CD8-positive, alpha-beta memory T cell (primary cell): Measurements from ENCODE around the gene KLHDC4. TPM values are rescaled to one million over a fixed set of nuclear protein-coding genes. Genes with fewer than 3 reads are reported as not detected.
"Not testable (repeated sequence)": the region's sequence is repeated elsewhere in the genome, so short reads cannot be mapped to it uniquely, and the experiment has no call there.

ENCODE experiments used
- CTCF ChIA-PET: fragments of 350-600 bp; sonication (Branson Sonifier 250); formaldehyde crosslinking; loops from one replicate; lab custom pipeline; 2021; ENCODE audit warnings: antibody characterized with exemption; lab: Charles Lee
- POLR2A ChIA-PET: fragments of 350-600 bp; sonication (Branson Sonifier 250); formaldehyde crosslinking; loops from one replicate; lab custom pipeline; 2021; ENCODE audit warnings: antibody characterized with exemption; lab: Charles Lee
- DNase-seq, 5 donors: peaks; one replicate each; pipeline versions ENCODE4 v3.0.0 to v3.0.0-alpha.2; 2020 to 2022; ENCODE audit warnings: mixed read lengths in 1 of 5
- H3K27ac ChIP-seq: one replicate; pipeline ENCODE4 v1.7.0; 2013; ENCODE audit warnings: low read depth, mild to moderate bottlenecking, low read length, moderate library complexity
- H3K27me3 ChIP-seq: 2 replicates; pipeline ENCODE4 v1.7.0; 2013; ENCODE audit warnings: low read length, mild to moderate bottlenecking; ENCODE audit not compliant: insufficient read depth, poor library complexity, severe bottlenecking
- H3K36me3 ChIP-seq: 2 replicates; pipeline ENCODE4 v1.7.0; 2013; ENCODE audit warnings: mild to moderate bottlenecking, low read length, moderate library complexity; ENCODE audit not compliant: insufficient read depth
- H3K4me1 ChIP-seq: 2 replicates; pipeline ENCODE4 v1.7.0; 2013; ENCODE audit warnings: mild to moderate bottlenecking, low read length, moderate library complexity; ENCODE audit not compliant: insufficient read depth
- H3K4me3 ChIP-seq: 2 replicates; pipeline ENCODE4 v1.7.0; 2013; ENCODE audit warnings: mild to moderate bottlenecking, low read length
- H3K9me3 ChIP-seq: 2 replicates; pipeline ENCODE4 v1.7.0; 2013; ENCODE audit warnings: mild to moderate bottlenecking, low read length
- H3K27ac Mint-ChIP-seq, 8 donors: one replicate each; pipeline ENCODE4 v1.8.0; 2020 to 2021; ENCODE audit warnings: mixed read lengths in 8 of 8, mild to moderate bottlenecking in 6 of 8, inconsistent platforms in 3 of 8, moderate library complexity in 3 of 8
- H3K27me3 Mint-ChIP-seq, 2 donors: one replicate each; pipeline ENCODE4 v1.8.0; 2020 to 2021; ENCODE audit warnings: mixed read lengths in 2 of 2, mild to moderate bottlenecking in 1 of 2, moderate library complexity in 1 of 2
- H3K36me3 Mint-ChIP-seq, 3 donors: one replicate each; pipeline ENCODE4 v1.8.0; 2020 to 2021; ENCODE audit warnings: mixed read lengths in 3 of 3, inconsistent platforms in 1 of 3, mild to moderate bottlenecking in 1 of 3
- H3K4me1 Mint-ChIP-seq, 3 donors: one replicate each; pipeline ENCODE4 v1.8.0; 2020 to 2021; ENCODE audit warnings: mixed read lengths in 3 of 3, inconsistent platforms in 1 of 3, mild to moderate bottlenecking in 1 of 3
- H3K4me3 Mint-ChIP-seq, 7 donors: one replicate each; pipeline ENCODE4 v1.8.0; 2020 to 2021; ENCODE audit warnings: mixed read lengths in 7 of 7, mild to moderate bottlenecking in 6 of 7, moderate library complexity in 4 of 7, inconsistent platforms in 2 of 7
- H3K9me3 Mint-ChIP-seq, 5 donors: one replicate each; pipeline ENCODE4 v1.8.0; 2020 to 2022; ENCODE audit warnings: mixed read lengths in 5 of 5, mild to moderate bottlenecking in 3 of 5, moderate library complexity in 2 of 5, inconsistent platforms in 1 of 5
- polyA plus RNA-seq: library from polyadenylated mRNA; unstranded; fragments of 300-500 nt; fragmentation: Illumina TruSeq; gene quantifications from one replicate; pipeline ENCODE4 v1.2.3, GENCODE V29; 2021
- total RNA-seq, 2 experiments: library from RNA; stranded (reverse); gene quantifications; one replicate each; pipeline ENCODE4 v1.2.3, GENCODE V29; 2021

The KLHDC4 gene
- total and polyA plus RNA-seq, 3 experiments from 2014 or later: 35.5 to 77.3 (median 71.5) TPM

DNA sequence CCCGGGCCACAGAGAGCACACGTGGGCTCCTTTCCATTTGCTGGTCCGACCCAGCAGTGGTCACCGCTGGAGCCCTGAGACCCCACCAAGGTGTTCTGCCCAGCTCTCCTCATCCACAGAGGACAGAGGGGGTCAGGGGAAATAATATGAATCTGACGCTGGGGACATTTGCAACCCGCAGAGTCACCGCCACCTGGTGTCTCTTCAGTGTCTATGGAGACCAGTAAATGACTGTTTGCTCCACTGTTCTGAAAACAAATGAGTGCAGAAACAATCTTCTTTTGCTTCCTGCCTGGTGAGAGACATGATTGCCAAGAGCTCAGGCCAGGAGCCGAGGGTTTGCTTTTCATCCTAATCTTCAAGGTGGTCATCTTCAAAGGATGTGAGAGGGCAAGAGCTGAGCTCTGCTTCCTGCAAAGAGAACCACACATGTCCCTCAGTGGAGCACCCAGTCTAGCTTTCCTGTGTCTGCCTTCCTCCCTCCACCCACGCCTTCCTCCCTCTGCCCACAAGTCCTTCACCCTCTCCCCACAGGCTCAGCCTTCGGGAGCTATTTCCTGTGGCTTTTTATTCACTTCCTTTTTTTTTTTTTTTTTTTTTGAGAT is 14.7 kb upstream of the KLHDC4 start:
- CTCF ChIA-PET: interaction anchor here (0.6 to 4.2 kb wide), 13 partner anchors 12 to 658 kb away, joined by 3 to 227 read pairs (median 27); partner anchors contain the start of genes KLHDC4 and SLC7A5
- Mint-ChIP-seq H3K4me1 (peaks cover 30 to 39% (median 36%) of the 10 kb centered on the region in 3 donors), H3K4me3 (peak overlapping the region; percentile 34 to 81 (median 72))

GRCh38 chr16:87778830-87779579 is 13.2 kb upstream of the KLHDC4 start:
- Histone ChIP-seq H3K4me3 (no peak overlapping the region), H3K36me3 (no peaks in the 10 kb centered on the region), H3K27ac (peak overlapping the region; percentile 69), H3K4me1 (peaks cover 42% of the 10 kb centered on the region), H3K9me3 (no peaks in the 10 kb centered on the region), H3K27me3 (no peaks in the 10 kb centered on the region)
- H3K4me3 Mint-ChIP-seq: peak overlapping the region; percentile 37 to 77 (median 68)
- CTCF ChIA-PET: interaction anchor here (0.6 to 4.2 kb wide), 37 partner anchors 9 to 663 kb away, joined by 3 to 227 read pairs (median 4); partner anchors contain the start of genes BANP, FBXO31, KLHDC4 and SLC7A5
- H3K36me3 Mint-ChIP-seq: no peaks in the 10 kb centered on the region
- no peaks in the 10 kb centered on the region for H3K9me3 Mint-ChIP-seq
- peak; percentile 84 to 92 (median 87) for DNase-seq
- POLR2A ChIA-PET: interaction anchor here (0.6 to 2.1 kb wide), 8 partner anchors 13 to 184 kb away, joined by 3 to 17 read pairs (median 8); partner anchors contain the start of genes BANP, KLHDC4 and SLC7A5
- H3K27me3 Mint-ChIP-seq: peaks cover 0 to 3% of the 10 kb centered on the region in 2 donors
- peaks cover 30 to 39% (median 36%) of the 10 kb centered on the region in 3 donors for H3K4me1 Mint-ChIP-seq
- peak overlapping the region; percentile 34 to 99 (median 96) for H3K27ac Mint-ChIP-seq

More for the DNA sequence above, 14.7 kb upstream of the KLHDC4 start:
- Mint-ChIP-seq H3K9me3 (no peaks in the 10 kb centered on the region), H3K27ac (peak overlapping the region; percentile 71 to 99 (median 94)), H3K27me3 (peaks cover 0 to 7% of the 10 kb centered on the region in 2 donors), H3K36me3 (no peaks in the 10 kb centered on the region)
- no peaks in the 10 kb centered on the region for H3K9me3 ChIP-seq
- peak; percentile 20 to 59 (median 44) for DNase-seq
- peaks cover 42% of the 10 kb centered on the region for H3K4me1 ChIP-seq
- H3K4me3 ChIP-seq: no peak overlapping the region
- H3K36me3 ChIP-seq: no peaks in the 10 kb centered on the region
- H3K27ac ChIP-seq: peak overlapping the region; percentile 39
- no peaks in the 10 kb centered on the region for H3K27me3 ChIP-seq
- POLR2A ChIA-PET: interaction anchor here (0.6 to 2.1 kb wide), 3 partner anchors 19 to 91 kb away, joined by 3 to 17 read pairs (median 3); partner anchors contain the start of gene SLC7A5

DNA sequence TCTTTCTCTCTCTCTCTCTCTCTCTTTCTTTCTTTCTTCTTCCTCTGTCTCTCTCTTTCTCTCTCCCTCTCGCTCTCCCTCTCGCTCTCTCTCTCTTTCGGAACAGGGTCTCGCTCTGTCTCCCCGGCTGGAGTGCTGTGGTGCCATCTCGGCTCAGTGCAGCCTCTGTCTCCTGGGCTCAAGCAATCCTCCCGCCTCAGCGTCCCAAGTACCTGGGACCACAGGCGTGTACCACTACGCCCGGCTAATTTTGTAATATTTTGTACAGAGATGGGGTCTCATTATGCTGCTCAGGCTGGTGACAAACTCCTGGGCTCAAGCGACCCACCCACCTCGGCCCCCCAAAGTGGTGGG is 12.7 kb upstream of the KLHDC4 start:
- no peaks in the 10 kb centered on the region for H3K9me3 Mint-ChIP-seq
- Histone ChIP-seq H3K9me3 (no peaks in the 10 kb centered on the region), H3K27ac (peak overlapping the region; percentile 69), H3K4me1 (peaks cover 42% of the 10 kb centered on the region), H3K36me3 (no peaks in the 10 kb centered on the region), H3K27me3 (no peaks in the 10 kb centered on the region), H3K4me3 (no peak overlapping the region)
- ChIA-PET CTCF (interaction anchor here (0.6 to 4.2 kb wide), 35 partner anchors 9 to 663 kb away, joined by 3 to 227 read pairs (median 4); partner anchors contain the start of genes BANP, FBXO31, KLHDC4 and SLC7A5), POLR2A (interaction anchor here (1.0 to 2.1 kb wide), 6 partner anchors 12 to 172 kb away, joined by 3 to 17 read pairs (median 8); partner anchors contain the start of genes BANP, KLHDC4 and SLC7A5)
- DNase-seq: no peak
- H3K27ac Mint-ChIP-seq: peak overlapping the region in 6 of 8 donors; percentile 26 to 99 (median 90)
- no peaks in the 10 kb centered on the region for H3K36me3 Mint-ChIP-seq
- H3K4me1 Mint-ChIP-seq: peaks cover 30 to 39% (median 36%) of the 10 kb centered on the region in 3 donors
- peak overlapping the region in 1 of 7 donors; percentile 69 for H3K4me3 Mint-ChIP-seq
- H3K27me3 Mint-ChIP-seq: peaks cover 0 to 3% of the 10 kb centered on the region in 2 donors

DNA sequence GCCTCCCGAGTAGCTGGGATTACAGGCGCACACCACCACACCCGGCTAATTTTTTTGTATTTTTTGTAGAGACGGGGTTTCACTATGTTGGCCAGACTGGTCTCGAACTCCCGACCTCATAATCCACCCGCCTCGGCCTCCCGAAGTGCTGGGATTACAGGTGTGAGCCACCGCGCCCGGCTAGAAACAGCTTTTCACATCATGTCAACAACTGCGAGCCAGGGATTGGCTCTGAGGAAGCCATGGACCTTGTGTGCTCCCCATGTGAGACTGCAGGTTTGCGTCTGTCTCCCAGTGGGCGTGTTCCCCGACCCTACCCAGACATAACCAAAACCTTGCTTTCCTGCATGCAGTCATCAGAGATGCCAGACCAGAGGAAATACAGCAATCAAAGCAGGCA is 8.1 kb upstream of the KLHDC4 start:
- ChIA-PET CTCF (interaction anchor here (1.8 kb wide), 1 partner anchor 98 kb away, joined by 4 read pairs; no protein-coding TSS in a partner anchor), POLR2A (interaction anchor here (0.7 kb wide), 1 partner anchor 279 kb away, joined by 4 read pairs; no protein-coding TSS in a partner anchor)
- H3K36me3 Mint-ChIP-seq, H3K27ac Mint-ChIP-seq, H3K27me3 Mint-ChIP-seq, DNase-seq, H3K27ac ChIP-seq, H3K36me3 ChIP-seq, H3K9me3 ChIP-seq, H3K9me3 Mint-ChIP-seq, H3K4me3 ChIP-seq, H3K27me3 ChIP-seq, H3K4me3 Mint-ChIP-seq: not testable (repeated sequence)
- H3K4me1 ChIP-seq: peaks cover 14% of the 10 kb centered on the region
- peaks cover 13 to 17% (median 17%) of the 10 kb centered on the region in 3 donors for H3K4me1 Mint-ChIP-seq

GRCh38 chr16:87767456-87767855 is 1.7 kb upstream of the KLHDC4 start:
- peak overlapping the region in 5 of 8 donors; percentile 33 to 95 (median 66) for H3K27ac Mint-ChIP-seq
- H3K4me3 Mint-ChIP-seq: peak overlapping the region; percentile 54 to 99 (median 95)
- H3K4me1 Mint-ChIP-seq: peaks cover 34 to 38% (median 36%) of the 10 kb centered on the region in 3 donors
- H3K9me3 Mint-ChIP-seq, POLR2A ChIA-PET, H3K27ac ChIP-seq, H3K9me3 ChIP-seq, H3K27me3 ChIP-seq, H3K27me3 Mint-ChIP-seq, DNase-seq, H3K4me3 ChIP-seq, H3K36me3 ChIP-seq: not testable (repeated sequence)
- H3K36me3 Mint-ChIP-seq: peaks cover 0 to 28% (median under 1%) of the 10 kb centered on the region in 3 donors
- CTCF ChIA-PET: interaction anchor here (0.7 to 7.6 kb wide), 5 partner anchors 13 to 131 kb away, joined by 3 to 77 read pairs (median 4); no protein-coding TSS in a partner anchor
- H3K4me1 ChIP-seq: peaks cover 29% of the 10 kb centered on the region

- peak overlapping the region; percentile 95 to 100 (median 96) for H3K4me3 Mint-ChIP-seq
- Histone ChIP-seq H3K27ac (peak overlapping the region; percentile 93), H3K9me3 (no peaks in the 10 kb centered on the region), H3K27me3 (no peaks in the 10 kb centered on the region), H3K36me3 (peaks cover 17% of the 10 kb centered on the region), H3K4me3 (peak overlapping the region; percentile 89), H3K4me1 (peaks cover 39% of the 10 kb centered on the region)
- peaks cover 4 to 38% (median 6%) of the 10 kb centered on the region in 3 donors for H3K36me3 Mint-ChIP-seq
- H3K27ac Mint-ChIP-seq: peak overlapping the region; percentile 95 to 100 (median 99)
- ChIA-PET POLR2A (interaction anchor here (0.9 to 1.7 kb wide), 6 partner anchors 12 to 129 kb away, joined by 3 to 15 read pairs (median 6); partner anchors contain the start of gene SLC7A5), CTCF (interaction anchor here (1.4 to 7.6 kb wide), 4 partner anchors 10 to 130 kb away, joined by 5 to 77 read pairs (median 6); no protein-coding TSS in a partner anchor)
- peaks cover 44 to 47% (median 46%) of the 10 kb centered on the region in 3 donors for H3K4me1 Mint-ChIP-seq
- peaks cover 0 to 2% of the 10 kb centered on the region in 2 donors for H3K27me3 Mint-ChIP-seq
- no peak for DNase-seq
- no peaks in the 10 kb centered on the region for H3K9me3 Mint-ChIP-seq
These were observed 655 bp upstream of the KLHDC4 start for GRCh38 chr16:87766485-87766797.

DNA sequence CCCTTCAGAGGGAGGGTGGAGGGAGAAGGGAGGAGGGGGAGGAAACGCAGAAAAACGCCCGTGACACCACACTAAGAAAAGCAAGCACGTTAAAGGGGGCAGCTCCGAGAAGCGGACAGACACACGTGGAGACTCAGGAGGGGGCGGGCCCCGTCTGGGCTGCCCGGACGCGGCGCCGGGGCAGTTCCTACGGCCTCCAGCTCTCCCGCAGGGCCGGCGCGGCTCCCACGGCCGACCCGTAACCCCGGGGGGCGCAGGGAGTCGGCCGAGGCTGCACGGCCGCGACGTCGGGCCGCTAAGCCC is 362 bp downstream of the KLHDC4 start:
- H3K9me3 ChIP-seq: no peaks in the 10 kb centered on the region
- H3K27me3 ChIP-seq: no peaks in the 10 kb centered on the region
- H3K36me3 Mint-ChIP-seq: peaks cover 4 to 47% (median 10%) of the 10 kb centered on the region in 3 donors
- H3K4me3 ChIP-seq: peak overlapping the region; percentile 89
- H3K27me3 Mint-ChIP-seq: peaks cover 0 to 2% of the 10 kb centered on the region in 2 donors
- peak overlapping the region; percentile 95 to 100 (median 99) for H3K27ac Mint-ChIP-seq
- H3K4me1 Mint-ChIP-seq: peaks cover 46 to 54% (median 51%) of the 10 kb centered on the region in 3 donors
- peaks cover 43% of the 10 kb centered on the region for H3K4me1 ChIP-seq
- H3K4me3 Mint-ChIP-seq: peak overlapping the region; percentile 95 to 100 (median 96)
- DNase-seq: peak in 3 of 5 donors; percentile 64 to 88 (median 67)
- no peaks in the 10 kb centered on the region for H3K9me3 Mint-ChIP-seq
- ChIA-PET CTCF (interaction anchor here (1.0 to 7.6 kb wide), 8 partner anchors 10 to 129 kb away, joined by 3 to 77 read pairs (median 6); no protein-coding TSS in a partner anchor), POLR2A (interaction anchor here (0.7 to 1.7 kb wide), 8 partner anchors 12 to 382 kb away, joined by 3 to 15 read pairs (median 4); partner anchors contain the start of gene BANP)
- H3K27ac ChIP-seq: peak overlapping the region; percentile 93
- H3K36me3 ChIP-seq: peaks cover 22% of the 10 kb centered on the region
